MM.1S (cell line): ENCODE results near the gene MAGI1.

ENCODE experiments used
- DNase-seq: peaks from one replicate; pipeline ENCODE4 v3.0.0-alpha.2; 2015
- H2AFZ ChIP-seq: fragments of 300-600 bp; sonication (generic); 2 replicates; pipeline ENCODE4 v1.6.0; 2016; ENCODE audit warnings: antibody characterized with exemption, low read length
- H3F3A ChIP-seq: fragments of 300-600 bp; sonication (generic); 2 replicates; pipeline ENCODE4 v1.6.1; 2016; ENCODE audit warnings: mild to moderate bottlenecking, antibody characterized with exemption, low read length, moderate library complexity, mixed read lengths; ENCODE audit not compliant: insufficient read depth
- H3K27ac ChIP-seq: fragments of 300-600 bp; sonication (generic); 2 replicates; pipeline ENCODE4 v1.5.1; 2016; ENCODE audit warnings: mild to moderate bottlenecking, low read length
- H3K27me3 ChIP-seq: fragments of 300-600 bp; sonication (generic); replicated peaks from 2 replicates; pipeline ENCODE4 v1.6.0; 2016; ENCODE audit warnings: low read length; ENCODE audit not compliant: insufficient read depth
- H3K36me3 ChIP-seq: fragments of 300-600 bp; sonication (generic); replicated peaks from 2 replicates; pipeline ENCODE4 v1.6.1; 2016; ENCODE audit warnings: mild to moderate bottlenecking, low read length, mixed read lengths; ENCODE audit not compliant: insufficient read depth
- H3K4me1 ChIP-seq: fragments of 300-600 bp; sonication (generic); 2 replicates; pipeline ENCODE4 v1.6.1; 2016; ENCODE audit warnings: low read length, mixed read lengths
- H3K4me2 ChIP-seq: fragments of 300-600 bp; sonication (generic); 2 replicates; pipeline ENCODE4 v1.6.0; 2016; ENCODE audit warnings: low read depth, low read length
- H3K4me3 ChIP-seq: fragments of 300-600 bp; sonication (generic); 2 replicates; pipeline ENCODE4 v1.5.1; 2016; ENCODE audit warnings: low read length, mixed read lengths
- H3K79me2 ChIP-seq: fragments of 300-600 bp; sonication (generic); 2 replicates; pipeline ENCODE4 v1.6.1; 2016; ENCODE audit warnings: mixed run types, low read length, mixed read lengths
- H3K9ac ChIP-seq: fragments of 300-600 bp; sonication (generic); 2 replicates; pipeline ENCODE4 v1.6.1; 2016; ENCODE audit warnings: low read length, mixed read lengths
- H3K9me2 ChIP-seq: fragments of 300-600 bp; sonication (generic); replicated peaks from 2 replicates; pipeline ENCODE4 v1.6.1; 2016; ENCODE audit warnings: mild to moderate bottlenecking, low read length, mixed read lengths; ENCODE audit not compliant: insufficient read depth
- H3K9me3 ChIP-seq: fragments of 300-600 bp; sonication (generic); replicated peaks from 2 replicates; pipeline ENCODE4 v1.6.1; 2016; ENCODE audit warnings: mild to moderate bottlenecking, low read length, mixed read lengths; ENCODE audit not compliant: insufficient read depth
- H4K20me1 ChIP-seq: fragments of 300-600 bp; sonication (generic); 2 replicates; pipeline ENCODE4 v1.6.1; 2016; ENCODE audit warnings: mild to moderate bottlenecking, low read length, moderate library complexity, mixed read lengths; ENCODE audit not compliant: insufficient read depth
- CTCF ChIP-seq: fragments of 300-600 bp; sonication (generic); IDR thresholded peaks from 2 replicates; pipeline ENCODE4 v1.5.1; 2016; ENCODE audit warnings: antibody characterized with exemption, low read length, mixed read lengths
- EZH2 ChIP-seq: fragments of 300-600 bp; sonication (generic); optimal IDR thresholded peaks from 2 replicates; pipeline ENCODE3; 2017; ENCODE audit warnings: low read depth, mild to moderate bottlenecking, antibody characterized with exemption, low read length, mixed read lengths
- EZH2phosphoT487 ChIP-seq: fragments of 300-600 bp; sonication (generic); IDR thresholded peaks from 2 replicates; pipeline ENCODE4 v1.6.1; 2018; ENCODE audit warnings: antibody characterized with exemption, low read length

Gene MAGI1

DNA sequence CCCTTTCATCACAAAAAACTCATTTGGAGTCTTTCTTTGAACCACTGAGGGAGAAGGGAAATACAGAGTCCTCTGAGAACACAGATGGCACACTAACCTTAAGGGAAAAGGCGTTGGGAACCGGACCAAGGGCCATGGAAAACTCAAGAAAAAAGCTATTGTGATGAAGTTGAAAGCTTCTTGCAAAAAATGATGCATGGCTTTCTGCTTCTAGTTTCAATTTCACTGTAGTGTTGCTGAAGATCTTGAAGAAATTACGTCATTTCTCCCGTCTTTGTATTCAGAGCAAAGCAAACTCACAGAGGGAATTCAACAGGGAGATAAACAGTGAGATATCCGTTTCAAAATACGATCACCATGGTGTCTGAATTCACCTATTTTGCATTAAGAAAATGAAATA, 708.6 kb downstream of the MAGI1 start:
- Histone ChIP-seq H3K4me3 (no peak overlapping the region), H3K4me1 (no peaks in the 10 kb centered on the region), H4K20me1 (no peaks in the 10 kb centered on the region), H3K27me3 (no peaks in the 10 kb centered on the region), H3K79me2 (no peaks in the 10 kb centered on the region), H3F3A (no peaks in the 10 kb centered on the region), H3K9me3 (no peaks in the 10 kb centered on the region), H2AFZ (0 out of 2 replicates have a peak overlapping the region, but pooled peaks have one; percentile 26), H3K9me2 (no peaks in the 10 kb centered on the region; the same call in 1 of the 2 replicates), H3K9ac (no peak overlapping the region), H3K4me2 (no peak overlapping the region), H3K36me3 (no peaks in the 10 kb centered on the region), H3K27ac (no peak overlapping the region)
- TF ChIP-seq CTCF (no peak), EZH2phosphoT487 (no peak), EZH2 (no peak)
- DNase-seq: no peak

GRCh38 chr3:65328148-65328547, 710.6 kb downstream of the MAGI1 start:
- Histone ChIP-seq H3K27ac (no peak overlapping the region), H3K9me3 (no peaks in the 10 kb centered on the region), H3K9ac (no peak overlapping the region), H4K20me1 (no peaks in the 10 kb centered on the region), H3K9me2 (no peaks in the 10 kb centered on the region; the same call in 1 of the 2 replicates), H3K27me3 (no peaks in the 10 kb centered on the region), H3K79me2 (no peaks in the 10 kb centered on the region), H3K4me3 (no peak overlapping the region), H2AFZ (no peak overlapping the region), H3K4me2 (no peak overlapping the region), H3F3A (no peaks in the 10 kb centered on the region), H3K4me1 (no peaks in the 10 kb centered on the region), H3K36me3 (no peaks in the 10 kb centered on the region)
- DNase-seq: no peak
- no peak for TF ChIP-seq CTCF
- TF ChIP-seq EZH2: no peak

GRCh38 chr3:65326574-65326973, 712.1 kb downstream of the MAGI1 start:
- Histone ChIP-seq H3K79me2 (no peaks in the 10 kb centered on the region), H3F3A (no peaks in the 10 kb centered on the region), H3K4me1 (no peaks in the 10 kb centered on the region), H3K9me3 (no peaks in the 10 kb centered on the region), H4K20me1 (no peaks in the 10 kb centered on the region), H3K27ac (no peak overlapping the region), H2AFZ (no peak overlapping the region), H3K9ac (no peak overlapping the region), H3K27me3 (no peaks in the 10 kb centered on the region), H3K36me3 (no peaks in the 10 kb centered on the region), H3K9me2 (no peaks in the 10 kb centered on the region; the same call in 1 of the 2 replicates), H3K4me2 (no peak overlapping the region), H3K4me3 (no peak overlapping the region)
- no peak for DNase-seq
- no peak for TF ChIP-seq CTCF
- TF ChIP-seq EZH2: no peak
